GM13977 (cell line): ENCODE data around the gene HOXA13.
A peak's percentile ranks its signal among the peaks of the same experiment; 100 is the strongest.

Experiments
- DNase-seq: peaks from one replicate; pipeline ENCODE4 v3.0.0; 2012; ENCODE audit warnings: low spot score
- in situ Hi-C: fragments of 300-500 bp; cut with MboI; formaldehyde crosslinking; loops from one replicate; pipeline ENCODE4 v1.12.0; 2022; ENCODE audit warnings: low sequenced_read_pairs, low pct_unique_long_range_greater_than_20kb, mixed read lengths, inconsistent platforms; ENCODE audit not compliant: unreplicated experiment
- TF ChIP-seq, protein P1 (sequence below): IDR thresholded peaks from 2 replicates; pipeline ENCODE4 v1.5.1; 2012; ENCODE audit warnings: mild to moderate bottlenecking, control low read depth; ENCODE audit not compliant: insufficient read depth; ENCODE audit errors: extremely low read depth, missing control alignments

The HOXA13 gene

DNA sequence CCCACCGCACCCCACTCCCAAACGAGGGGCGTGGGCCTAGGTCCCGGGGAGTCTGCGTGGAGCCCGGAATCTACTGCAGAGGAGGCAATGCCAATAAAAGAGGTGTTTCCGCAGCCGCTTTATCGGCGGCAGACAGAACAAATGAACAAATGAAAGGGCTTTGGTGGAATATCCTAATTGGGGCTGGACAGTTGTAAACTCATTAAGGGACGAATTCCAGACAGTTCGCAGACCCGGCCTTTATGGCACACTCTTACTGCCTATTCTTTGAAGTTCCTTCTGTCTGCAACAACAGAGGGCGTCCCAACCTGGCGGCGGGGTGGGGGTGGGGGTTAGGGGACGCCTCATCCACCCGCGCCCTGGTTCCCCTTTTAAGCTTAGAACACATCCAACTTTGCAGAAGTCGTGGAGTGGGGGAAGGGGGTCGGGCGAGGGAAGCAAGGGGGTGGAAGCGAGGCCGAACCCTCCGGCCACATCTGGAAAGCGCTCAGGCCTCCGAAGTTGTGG is 38.6 kb downstream of the HOXA13 start:
- in situ Hi-C loops = loop anchor here (10.0 to 25.0 kb wide), 2 partner anchors 799 to 1306 kb away; no protein-coding TSS in a partner anchor
- DNase-seq = no peak
- TF ChIP-seq, protein P1, sequence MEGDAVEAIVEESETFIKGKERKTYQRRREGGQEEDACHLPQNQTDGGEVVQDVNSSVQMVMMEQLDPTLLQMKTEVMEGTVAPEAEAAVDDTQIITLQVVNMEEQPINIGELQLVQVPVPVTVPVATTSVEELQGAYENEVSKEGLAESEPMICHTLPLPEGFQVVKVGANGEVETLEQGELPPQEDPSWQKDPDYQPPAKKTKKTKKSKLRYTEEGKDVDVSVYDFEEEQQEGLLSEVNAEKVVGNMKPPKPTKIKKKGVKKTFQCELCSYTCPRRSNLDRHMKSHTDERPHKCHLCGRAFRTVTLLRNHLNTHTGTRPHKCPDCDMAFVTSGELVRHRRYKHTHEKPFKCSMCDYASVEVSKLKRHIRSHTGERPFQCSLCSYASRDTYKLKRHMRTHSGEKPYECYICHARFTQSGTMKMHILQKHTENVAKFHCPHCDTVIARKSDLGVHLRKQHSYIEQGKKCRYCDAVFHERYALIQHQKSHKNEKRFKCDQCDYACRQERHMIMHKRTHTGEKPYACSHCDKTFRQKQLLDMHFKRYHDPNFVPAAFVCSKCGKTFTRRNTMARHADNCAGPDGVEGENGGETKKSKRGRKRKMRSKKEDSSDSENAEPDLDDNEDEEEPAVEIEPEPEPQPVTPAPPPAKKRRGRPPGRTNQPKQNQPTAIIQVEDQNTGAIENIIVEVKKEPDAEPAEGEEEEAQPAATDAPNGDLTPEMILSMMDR = no peak

DNA sequence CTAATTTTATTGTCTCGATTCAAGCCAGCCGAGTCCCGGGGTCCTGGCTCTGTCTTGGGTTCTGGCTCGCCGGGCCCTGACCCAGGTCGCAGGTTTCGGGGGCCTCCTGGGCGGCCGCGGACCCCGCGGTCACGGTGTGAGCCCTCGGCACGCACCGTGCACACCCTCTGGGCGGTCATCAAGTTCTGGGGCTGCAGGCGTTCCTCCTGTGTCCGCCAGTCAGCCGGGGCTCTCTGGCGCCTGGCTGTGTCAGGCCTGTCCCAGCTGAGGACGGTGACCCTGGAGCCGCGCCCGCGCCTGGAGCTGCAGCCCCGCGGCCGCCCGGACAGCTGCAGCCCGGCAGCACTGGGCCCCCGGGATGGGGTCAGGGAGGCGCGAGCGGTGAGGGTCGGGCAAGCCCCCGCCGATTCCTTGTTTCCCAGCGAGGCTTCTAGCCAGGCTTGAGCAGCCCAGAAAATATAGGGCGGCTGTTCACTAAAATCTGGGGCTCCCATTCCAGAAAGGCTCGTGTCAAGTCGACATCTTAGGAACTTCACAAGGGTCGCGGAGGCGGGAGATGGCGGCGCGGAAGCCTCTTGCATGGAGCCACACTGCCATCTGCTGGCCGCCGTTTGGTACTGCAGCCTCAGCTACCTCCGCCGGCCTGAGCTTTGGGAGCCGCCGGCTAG is 39.2 kb downstream of the HOXA13 start:
- peak; percentile 91 for DNase-seq
- in situ Hi-C loops = loop anchor here (10.0 to 25.0 kb wide), 2 partner anchors 798 to 1306 kb away; no protein-coding TSS in a partner anchor
- TF ChIP-seq, protein P1 = peak; percentile 99

DNA sequence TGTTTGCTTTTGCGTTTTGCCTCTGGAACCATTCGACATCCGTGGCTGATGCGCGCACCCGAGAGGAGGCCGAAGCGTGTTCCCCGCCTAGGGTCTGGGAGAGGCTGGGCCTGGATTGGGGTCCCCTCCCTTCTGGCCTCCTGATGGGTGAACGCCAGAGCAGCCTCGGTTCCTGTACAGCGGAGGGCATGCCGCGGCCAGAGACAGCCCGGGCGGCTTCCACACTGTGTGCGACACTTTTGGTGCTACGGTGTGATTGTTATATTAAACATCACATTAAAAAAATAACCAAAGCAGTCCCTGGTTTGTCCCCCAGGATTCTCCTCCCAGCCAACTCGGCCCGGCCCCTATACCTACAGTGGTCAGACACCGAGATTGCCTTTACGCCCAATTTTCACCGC is 39.7 kb downstream of the HOXA13 start:
- TF ChIP-seq, protein P1 = no peak
- no peak for DNase-seq
- in situ Hi-C loops = loop anchor here (10.0 to 25.0 kb wide), 2 partner anchors 798 to 1305 kb away; no protein-coding TSS in a partner anchor

DNA sequence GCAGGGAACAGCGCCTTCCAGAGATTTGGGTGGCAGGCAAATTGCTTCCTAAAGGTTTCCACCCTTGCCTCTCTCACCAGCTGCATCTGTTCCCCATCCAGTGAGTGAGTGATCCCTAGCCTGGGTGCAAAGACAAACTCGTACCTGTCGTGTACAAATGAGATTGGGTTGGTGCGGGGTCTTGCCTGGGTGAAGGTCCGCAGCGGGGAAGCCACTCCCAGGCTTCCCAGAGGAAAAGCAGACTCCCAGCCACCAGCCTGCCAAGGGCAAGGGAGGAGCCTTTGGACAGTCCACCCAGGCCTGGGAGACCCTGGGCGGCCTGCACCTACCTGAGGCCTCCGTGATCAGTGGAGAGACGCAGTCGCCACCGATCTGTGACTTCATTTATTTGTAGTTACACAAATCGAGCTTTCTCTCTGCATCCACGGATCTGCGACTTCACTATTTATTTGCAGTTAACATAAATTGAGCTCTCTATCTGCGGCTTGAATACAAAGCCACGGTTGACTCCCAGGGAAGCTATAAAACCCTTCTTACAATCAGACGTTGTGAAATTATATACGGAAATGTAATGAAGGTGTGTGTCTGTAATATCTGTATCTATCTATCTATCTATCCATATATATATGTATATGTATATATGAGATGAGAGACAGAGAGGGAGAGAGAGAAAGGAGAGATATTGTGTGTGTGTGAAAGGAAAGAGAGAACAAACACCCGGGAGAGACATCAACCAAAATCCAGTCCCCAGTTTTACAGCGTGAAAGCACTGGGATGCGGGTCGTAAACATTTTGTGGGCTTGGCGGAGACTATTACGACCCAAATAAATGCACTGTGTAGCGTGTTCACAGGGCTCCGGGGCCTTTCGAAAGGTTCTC is 40.4 kb downstream of the HOXA13 start:
- in situ Hi-C loops = loop anchor here (10.0 to 25.0 kb wide), 3 partner anchors 85 to 1305 kb away; partner anchors contain the start of gene EVX1
- TF ChIP-seq, protein P1 = no peak
- no peak for DNase-seq

DNA sequence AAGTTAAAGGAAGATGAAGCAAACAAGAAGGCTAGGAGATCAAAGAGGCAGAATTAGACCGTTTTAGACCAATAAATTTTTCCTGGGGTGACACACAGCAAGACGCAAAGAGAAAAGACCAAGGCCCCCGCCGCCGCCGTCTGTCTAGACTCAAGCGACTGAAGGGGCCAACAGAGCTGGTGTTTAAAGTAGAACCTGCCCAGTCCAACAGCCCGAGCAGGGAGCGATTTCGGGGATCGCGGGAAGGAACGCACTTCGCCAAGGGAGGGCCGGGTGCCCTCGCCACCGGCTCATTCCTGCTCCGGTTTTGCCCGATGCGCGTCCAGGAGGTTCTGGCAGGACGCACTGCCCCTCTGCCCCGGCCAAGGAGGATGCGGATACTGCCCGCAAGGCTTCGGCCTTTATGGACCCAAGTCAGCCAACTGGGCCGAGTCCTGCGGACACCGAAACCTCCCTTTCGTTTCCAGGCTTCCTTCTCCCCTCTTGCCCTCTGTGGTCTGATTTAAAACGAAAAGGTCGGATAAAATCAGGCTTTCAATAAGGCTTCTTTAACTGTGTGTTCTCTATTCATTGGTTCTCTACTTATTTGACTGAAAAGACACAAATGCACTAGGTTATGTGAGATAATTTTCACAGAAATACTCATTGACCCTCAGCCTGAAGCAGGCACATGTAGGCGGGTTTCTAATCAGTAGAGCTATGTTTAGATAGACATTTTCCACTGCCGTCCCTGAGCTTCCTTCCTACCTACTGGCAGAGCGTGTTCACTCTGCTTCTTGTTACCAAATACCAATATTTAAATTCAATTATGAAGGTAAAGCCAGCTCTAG is 41.2 kb downstream of the HOXA13 start:
- TF ChIP-seq, protein P1 = no peak
- no peak for DNase-seq
- in situ Hi-C loops = loop anchor here (10.0 to 25.0 kb wide), 2 partner anchors 86 to 796 kb away; partner anchors contain the start of gene EVX1
